Measurements from ENCODE around the gene SEMA6A. TPM values are rescaled to one million over a fixed set of nuclear protein-coding genes. Genes with fewer than 3 reads are reported as not detected.

Gene SEMA6A
- total and polyA plus RNA-seq, 4 donors: 3.7 to 11.4 (median 5.6) TPM

DNA sequence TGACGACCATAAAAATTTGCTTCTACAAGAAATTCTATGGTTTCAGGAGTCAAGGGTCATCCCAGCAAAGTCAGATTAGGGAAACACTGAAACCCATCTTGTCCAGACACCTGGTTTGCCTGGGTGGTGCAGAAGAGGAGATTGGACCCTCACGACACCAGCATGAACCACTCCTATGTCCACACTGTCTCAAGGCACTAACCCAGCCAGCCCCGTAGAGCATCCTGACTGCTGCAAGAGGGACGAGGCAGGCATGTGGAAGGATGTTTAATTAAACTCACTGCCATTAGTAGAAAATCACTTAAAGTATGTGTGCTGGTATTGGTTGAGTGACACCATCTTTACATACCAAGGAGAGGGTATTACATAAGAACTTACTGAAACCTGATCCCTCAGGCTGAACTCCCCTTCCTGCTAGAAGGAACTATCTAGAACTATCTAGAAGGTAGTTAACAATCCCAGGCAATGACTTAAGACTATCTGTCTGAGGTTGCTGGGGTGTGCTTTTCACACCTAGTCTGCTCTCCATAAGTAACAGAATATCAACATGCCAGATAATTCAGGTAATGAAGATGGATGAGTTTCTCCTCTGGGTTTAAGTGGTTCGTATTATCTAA lies 93.6 kb downstream of the SEMA6A start:
- Histone ChIP-seq H3K36me3 (ENCODE audit: control insufficient read depth in 4 of 4, insufficient read depth in 3 of 4, low read depth in 1 of 4, low read length in 3 of 4) (no peaks in the 10 kb centered on the region), H3K4me1 (ENCODE audit: control insufficient read depth in 4 of 4, insufficient read depth in 4 of 4, low read length in 3 of 4) (no peaks in the 10 kb centered on the region), H3K4me3 (ENCODE audit: low read depth in 1 of 3, low read length in 3 of 3) (no peak overlapping the region), H3K9me3 (ENCODE audit: control insufficient read depth in 4 of 4, low read length in 3 of 4) (peaks cover 0 to 2% (median under 1%) of the 10 kb centered on the region in 4 donors), H3K27me3 (ENCODE audit: control insufficient read depth in 4 of 4, insufficient read depth in 4 of 4, low read length in 3 of 4) (no peaks in the 10 kb centered on the region), H3K27ac (ENCODE audit: low read depth in 1 of 2, low read length in 2 of 2) (no peak overlapping the region), H3K9ac (ENCODE audit: low read depth in 1 of 2, low read length in 2 of 2) (no peak overlapping the region)
- no peak for DNase-seq (ENCODE audit: low spot score)
- TF ChIP-seq, protein P1, sequence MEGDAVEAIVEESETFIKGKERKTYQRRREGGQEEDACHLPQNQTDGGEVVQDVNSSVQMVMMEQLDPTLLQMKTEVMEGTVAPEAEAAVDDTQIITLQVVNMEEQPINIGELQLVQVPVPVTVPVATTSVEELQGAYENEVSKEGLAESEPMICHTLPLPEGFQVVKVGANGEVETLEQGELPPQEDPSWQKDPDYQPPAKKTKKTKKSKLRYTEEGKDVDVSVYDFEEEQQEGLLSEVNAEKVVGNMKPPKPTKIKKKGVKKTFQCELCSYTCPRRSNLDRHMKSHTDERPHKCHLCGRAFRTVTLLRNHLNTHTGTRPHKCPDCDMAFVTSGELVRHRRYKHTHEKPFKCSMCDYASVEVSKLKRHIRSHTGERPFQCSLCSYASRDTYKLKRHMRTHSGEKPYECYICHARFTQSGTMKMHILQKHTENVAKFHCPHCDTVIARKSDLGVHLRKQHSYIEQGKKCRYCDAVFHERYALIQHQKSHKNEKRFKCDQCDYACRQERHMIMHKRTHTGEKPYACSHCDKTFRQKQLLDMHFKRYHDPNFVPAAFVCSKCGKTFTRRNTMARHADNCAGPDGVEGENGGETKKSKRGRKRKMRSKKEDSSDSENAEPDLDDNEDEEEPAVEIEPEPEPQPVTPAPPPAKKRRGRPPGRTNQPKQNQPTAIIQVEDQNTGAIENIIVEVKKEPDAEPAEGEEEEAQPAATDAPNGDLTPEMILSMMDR (IDR thresholded peaks at IDR 0.05; ENCODE audit: low read depth, low read length, missing input control): no peak
- no peak for TF ChIP-seq YY1 (IDR thresholded peaks at IDR 0.05)
- TF ChIP-seq, protein P2, sequence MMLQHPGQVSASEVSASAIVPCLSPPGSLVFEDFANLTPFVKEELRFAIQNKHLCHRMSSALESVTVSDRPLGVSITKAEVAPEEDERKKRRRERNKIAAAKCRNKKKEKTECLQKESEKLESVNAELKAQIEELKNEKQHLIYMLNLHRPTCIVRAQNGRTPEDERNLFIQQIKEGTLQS (IDR thresholded peaks at IDR 0.05): no peak
- 92% methylated on average over 5 of the region's 5 CpGs for WGBS

DNA sequence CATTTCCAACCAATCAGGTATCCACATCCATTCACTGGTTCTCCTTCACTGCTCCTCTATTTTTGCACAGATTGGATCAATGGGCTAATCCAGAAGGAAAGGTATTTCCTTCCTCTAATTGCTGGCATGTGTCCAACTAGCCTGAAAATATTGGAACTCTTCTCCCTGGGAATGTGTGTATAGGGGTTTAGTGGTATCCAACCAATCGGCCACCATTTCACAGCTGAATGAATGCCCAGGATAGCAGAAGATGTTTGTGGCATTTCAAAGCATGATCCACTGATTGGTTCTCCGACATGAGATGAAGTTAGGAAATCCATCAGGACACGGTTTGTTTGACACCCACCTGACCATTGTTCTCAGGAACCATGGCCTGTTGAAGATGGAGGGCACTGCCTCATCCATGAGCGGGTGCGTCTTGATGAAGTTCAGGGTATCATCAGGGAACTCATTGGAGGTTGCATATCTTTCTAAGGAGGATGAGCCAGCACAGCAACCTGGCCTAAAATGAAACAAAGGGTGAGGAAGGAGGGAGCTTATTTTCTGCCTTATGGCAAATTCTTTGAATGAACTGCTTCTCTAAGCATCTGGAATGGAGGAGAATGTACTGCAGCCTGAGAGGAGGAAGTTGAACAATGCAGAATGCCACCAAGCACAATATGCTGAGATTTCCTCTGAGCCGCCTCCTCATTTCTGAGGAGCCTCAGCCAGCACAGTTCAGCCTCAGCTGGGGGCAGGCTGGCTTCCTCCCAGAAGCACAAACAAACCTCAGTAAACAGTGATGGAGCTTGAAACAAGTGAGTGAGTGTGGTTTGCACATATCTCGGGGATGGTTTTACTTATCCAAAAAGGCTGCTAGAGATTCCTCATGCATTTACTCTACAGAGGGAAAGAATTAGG lies 94.6 kb downstream of the SEMA6A start:
- no peak overlapping the region for H3K9ac ChIP-seq (ENCODE audit: low read depth in 1 of 2, low read length in 2 of 2)
- H3K4me3 ChIP-seq (ENCODE audit: low read depth in 1 of 3, low read length in 3 of 3): no peak overlapping the region
- no peaks in the 10 kb centered on the region for H3K27me3 ChIP-seq (ENCODE audit: control insufficient read depth in 4 of 4, insufficient read depth in 4 of 4, low read length in 3 of 4)
- 87% methylated on average over 7 of the region's 7 CpGs for WGBS
- H3K36me3 ChIP-seq (ENCODE audit: control insufficient read depth in 4 of 4, insufficient read depth in 3 of 4, low read depth in 1 of 4, low read length in 3 of 4): no peaks in the 10 kb centered on the region
- H3K27ac ChIP-seq (ENCODE audit: low read depth in 1 of 2, low read length in 2 of 2): no peak overlapping the region
- TF ChIP-seq, protein P3, sequence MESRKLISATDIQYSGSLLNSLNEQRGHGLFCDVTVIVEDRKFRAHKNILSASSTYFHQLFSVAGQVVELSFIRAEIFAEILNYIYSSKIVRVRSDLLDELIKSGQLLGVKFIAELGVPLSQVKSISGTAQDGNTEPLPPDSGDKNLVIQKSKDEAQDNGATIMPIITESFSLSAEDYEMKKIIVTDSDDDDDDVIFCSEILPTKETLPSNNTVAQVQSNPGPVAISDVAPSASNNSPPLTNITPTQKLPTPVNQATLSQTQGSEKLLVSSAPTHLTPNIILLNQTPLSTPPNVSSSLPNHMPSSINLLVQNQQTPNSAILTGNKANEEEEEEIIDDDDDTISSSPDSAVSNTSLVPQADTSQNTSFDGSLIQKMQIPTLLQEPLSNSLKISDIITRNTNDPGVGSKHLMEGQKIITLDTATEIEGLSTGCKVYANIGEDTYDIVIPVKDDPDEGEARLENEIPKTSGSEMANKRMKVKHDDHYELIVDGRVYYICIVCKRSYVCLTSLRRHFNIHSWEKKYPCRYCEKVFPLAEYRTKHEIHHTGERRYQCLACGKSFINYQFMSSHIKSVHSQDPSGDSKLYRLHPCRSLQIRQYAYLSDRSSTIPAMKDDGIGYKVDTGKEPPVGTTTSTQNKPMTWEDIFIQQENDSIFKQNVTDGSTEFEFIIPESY (IDR thresholded peaks at IDR 0.05): no peak
- no peak for TF ChIP-seq HNF4G (IDR thresholded peaks at IDR 0.05)
- TF ChIP-seq NR2F2 (IDR thresholded peaks at IDR 0.05): peak; percentile 12
- TF ChIP-seq RAD21 (IDR thresholded peaks at IDR 0.05): peak in 1 of 2 donors; percentile 11
- no peak for TF ChIP-seq YY1 (IDR thresholded peaks at IDR 0.05)
- no peak for TF ChIP-seq FOXA2 (IDR thresholded peaks at IDR 0.05)
- no peak for DNase-seq (ENCODE audit: low spot score)
- H3K4me1 ChIP-seq (ENCODE audit: control insufficient read depth in 4 of 4, insufficient read depth in 4 of 4, low read length in 3 of 4): no peaks in the 10 kb centered on the region
- H3K9me3 ChIP-seq (ENCODE audit: control insufficient read depth in 4 of 4, low read length in 3 of 4): peaks cover 0 to 2% (median under 1%) of the 10 kb centered on the region in 4 donors

DNA sequence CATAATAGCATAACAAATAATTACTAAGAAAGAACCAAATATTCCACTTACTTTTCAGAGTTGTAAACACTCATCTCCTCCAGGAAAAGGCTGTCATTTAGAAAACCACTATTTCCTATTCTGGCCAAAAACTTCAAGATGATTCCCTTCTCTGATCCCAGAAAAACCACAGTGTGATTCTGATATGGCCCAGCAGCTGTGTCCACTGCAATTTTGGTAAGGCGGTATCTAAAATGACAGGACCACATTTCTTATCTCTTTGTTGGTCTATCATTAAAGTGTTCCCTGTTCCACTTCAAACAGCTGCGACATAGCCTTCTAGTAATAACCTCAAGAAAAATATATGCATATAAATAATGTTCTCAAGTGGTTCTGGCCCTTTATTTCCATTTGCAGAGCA lies 96.1 kb downstream of the SEMA6A start:
- WGBS: 87% methylated on average over 2 of the region's 2 CpGs
- no peaks in the 10 kb centered on the region for H3K27me3 ChIP-seq (ENCODE audit: control insufficient read depth in 4 of 4, insufficient read depth in 4 of 4, low read length in 3 of 4)

More for the DNA sequence above, 96.1 kb downstream of the SEMA6A start:
- DNase-seq (ENCODE audit: low spot score): no peak
- peaks cover 0 to 2% (median under 1%) of the 10 kb centered on the region in 4 donors for H3K9me3 ChIP-seq (ENCODE audit: control insufficient read depth in 4 of 4, low read length in 3 of 4)
- no peaks in the 10 kb centered on the region for H3K36me3 ChIP-seq (ENCODE audit: control insufficient read depth in 4 of 4, insufficient read depth in 3 of 4, low read depth in 1 of 4, low read length in 3 of 4)
- H3K9ac ChIP-seq (ENCODE audit: low read depth in 1 of 2, low read length in 2 of 2): no peak overlapping the region
- H3K27ac ChIP-seq (ENCODE audit: low read depth in 1 of 2, low read length in 2 of 2): no peak overlapping the region
- no peak overlapping the region for H3K4me3 ChIP-seq (ENCODE audit: low read depth in 1 of 3, low read length in 3 of 3)
- H3K4me1 ChIP-seq (ENCODE audit: control insufficient read depth in 4 of 4, insufficient read depth in 4 of 4, low read length in 3 of 4): no peaks in the 10 kb centered on the region
- TF ChIP-seq NR2F2 (IDR thresholded peaks at IDR 0.05) (no peak), RXRA (IDR thresholded peaks at IDR 0.05) (no peak), HNF4A (conservative IDR thresholded peaks at IDR 0.05) (no peak), FOXA2 (IDR thresholded peaks at IDR 0.05) (no peak)
- TF ChIP-seq, protein P2 (IDR thresholded peaks at IDR 0.05): no peak

Data from liver (tissue), 9 donors.